ENCODE measurements around the gene IPCEF1. TPM values are rescaled to one million over a fixed set of nuclear protein-coding genes. Genes with fewer than 3 reads are reported as not detected.

Gene IPCEF1
- total and polyA plus RNA-seq, 2 of the 4 experiments (the other 2 are of a cell fraction) = under 0.01 to 0.03 TPM

DNA sequence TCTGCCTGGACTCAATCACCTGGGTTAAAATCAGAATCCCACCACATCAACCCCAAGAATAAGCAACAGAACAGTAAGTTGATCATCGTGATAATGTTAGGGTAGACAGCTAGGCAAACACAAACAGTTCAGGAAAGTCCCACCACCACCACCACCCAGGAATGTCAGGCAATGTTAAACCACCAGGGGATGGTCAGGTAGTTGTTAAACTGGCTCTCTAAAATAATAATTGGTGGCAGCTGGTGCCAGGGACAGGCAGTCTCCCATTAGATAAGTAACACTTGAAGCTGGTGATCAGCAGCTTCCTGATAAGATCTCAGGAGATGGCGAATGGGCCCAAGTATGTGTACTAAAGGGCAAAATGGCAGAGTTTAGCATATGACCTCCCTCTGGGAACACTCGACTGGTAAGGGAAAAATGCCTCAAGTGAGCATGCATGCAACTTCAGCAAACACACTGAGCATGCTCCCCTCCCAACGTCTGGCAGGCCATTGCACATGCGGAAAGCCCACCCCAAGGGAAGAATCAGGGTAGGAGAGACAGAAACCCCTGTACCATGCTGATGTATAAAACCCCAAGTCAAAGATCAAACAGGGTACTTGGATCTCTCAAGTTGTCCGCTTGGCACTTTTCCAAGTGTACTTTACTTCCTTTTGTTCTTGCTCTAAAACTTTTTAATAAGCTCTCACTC is 66.6 kb downstream of the IPCEF1 start (continued):
- TF ChIP-seq NFE2L2 (IDR thresholded peaks at IDR 0.05; ENCODE audit: low read depth, low read length) = no peak

DNA sequence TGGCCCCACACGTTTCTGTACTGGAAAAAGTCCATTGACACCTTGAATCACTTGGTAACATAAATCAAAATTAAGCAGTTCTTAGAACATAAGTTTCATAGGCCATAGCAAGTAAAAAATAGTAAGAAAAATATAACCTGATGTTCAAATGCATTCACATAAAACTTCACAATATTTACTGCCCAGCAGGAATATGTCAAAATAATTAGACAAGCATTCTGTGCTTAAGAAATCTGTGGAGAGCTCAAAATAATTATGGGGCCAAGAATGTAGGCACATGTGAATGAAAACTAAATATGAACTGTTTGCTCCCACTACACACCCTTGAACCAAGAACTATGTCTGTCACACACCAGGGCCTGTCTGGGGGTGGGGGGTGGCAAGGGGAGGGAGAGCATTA is 70.8 kb downstream of the IPCEF1 start:
- BruUV-seq (replicated peaks) = no TSS peak
- ChIA-PET POLR2A (ENCODE audit: unreplicated experiment) (no interaction called here), CTCF (interaction anchor here (1.5 kb wide), 2 partner anchors 8 to 84 kb away, joined by 3 to 5 read pairs; no protein-coding TSS in a partner anchor)
- dilution Hi-C loops (cut with HindIII; ENCODE audit: low sequenced_read_pairs, unreplicated experiment) (no loop called here), in situ Hi-C loops (cut with MboI; ENCODE audit: low sequenced_read_pairs) (no loop called here), intact Hi-C loops (cut with micrococcal nuclease) (no loop called here)
- Histone ChIP-seq H3K4me3 (ENCODE audit: insufficient read depth, low read depth, low read length) (no peak overlapping the region), H3K27ac (ENCODE audit: insufficient read depth, low read length) (no peak overlapping the region), H2AK9ac (replicated peaks; ENCODE audit: low read depth, low read length, poor library complexity) (no peak overlapping the region), H3K18ac (ENCODE audit: low read depth, low read length) (no peak overlapping the region), H3K36me3 (ENCODE audit: control insufficient read depth, insufficient read depth, low read length) (no peaks in the 10 kb centered on the region), H4K20me1 (ENCODE audit: insufficient read depth, low read length) (no peaks in the 10 kb centered on the region), H4K8ac (ENCODE audit: low read depth in 2 of 2, low read length in 2 of 2) (no peak overlapping the region), H2BK15ac (ENCODE audit: low read depth, low read length) (no peak overlapping the region), H3K4ac (ENCODE audit: low read depth, low read length) (no peak overlapping the region), H3K9me1 (ENCODE audit: insufficient read depth, low read length) (peaks cover 5% of the 10 kb centered on the region), H3K27me3 (ENCODE audit: control insufficient read depth, insufficient read depth, low read length) (no peaks in the 10 kb centered on the region), H3K14ac (replicated peaks; ENCODE audit: low read depth, low read length) (no peak overlapping the region), H3K79me1 (ENCODE audit: low read depth in 1 of 2, low read length in 2 of 2) (no peaks in the 10 kb centered on the region), H3K9me3 (ENCODE audit: control insufficient read depth, insufficient read depth, low read length) (0 out of 2 replicates have a peak, but pooled peaks cover 3% of the 10 kb centered on the region), H2BK120ac (ENCODE audit: low read depth, low read length) (no peak overlapping the region), H4K5ac (ENCODE audit: low read depth, low read length) (no peak overlapping the region), H2AK5ac (ENCODE audit: low read depth, low read length) (no peak overlapping the region), H4K91ac (ENCODE audit: insufficient read depth, low read depth, low read length) (no peak overlapping the region), H3K56ac (ENCODE audit: extremely low read depth, insufficient read depth, low read length) (no peak overlapping the region), H3K4me1 (ENCODE audit: control insufficient read depth, insufficient read depth, low read length) (peaks cover 3% of the 10 kb centered on the region; the same call in 1 of the 2 replicates), H2BK5ac (ENCODE audit: low read depth, low read length, poor library complexity, severe bottlenecking) (no peak overlapping the region), H3K23ac (ENCODE audit: low read depth, low read length) (no peak overlapping the region), H3K4me2 (ENCODE audit: low read depth, low read length) (no peak overlapping the region), H2BK20ac (ENCODE audit: low read depth, low read length) (no peak overlapping the region), H2AFZ (replicated peaks; ENCODE audit: low read length, poor library complexity) (no peak overlapping the region), H3K9ac (ENCODE audit: low read depth, low read length) (no peak overlapping the region)
- no peak; the same call in 1 of the 2 replicates for ATAC-seq (ENCODE audit: low read depth)
- DNase-seq = no peak
- WGBS, 2 experiments (ENCODE audit: extremely low coverage in 2 of 2, insufficient read length in 1 of 2) = no CpG with 5 or more reads among the region's 1 CpG
- TF ChIP-seq RFX5 (IDR thresholded peaks at IDR 0.05; ENCODE audit: low read depth, low read length) = no peak
- TF ChIP-seq RAD21 (IDR thresholded peaks at IDR 0.05; ENCODE audit: low read length) = no peak
- TF ChIP-seq FOS (IDR thresholded peaks at IDR 0.05; ENCODE audit: low read depth, low read length) = no peak
- no peak for TF ChIP-seq USF2 (IDR thresholded peaks at IDR 0.05; ENCODE audit: low read depth, low read length)
- no peak for TF ChIP-seq CHD1 (IDR thresholded peaks at IDR 0.05; ENCODE audit: low read depth, low read length)
- TF ChIP-seq SMC3 (IDR thresholded peaks at IDR 0.05; ENCODE audit: low read depth, low read length) = no peak
- TF ChIP-seq MXI1 (IDR thresholded peaks at IDR 0.05; ENCODE audit: borderline replicate concordance, low read depth, low read length) = no peak
- no peak for TF ChIP-seq MAZ (IDR thresholded peaks at IDR 0.05; ENCODE audit: borderline replicate concordance, low read depth, low read length)
- TF ChIP-seq MAFK (IDR thresholded peaks at IDR 0.05; ENCODE audit: low read depth, low read length) = no peak
- no peak for TF ChIP-seq BHLHE40 (IDR thresholded peaks at IDR 0.05; ENCODE audit: low read depth, low read length)
- no peak for TF ChIP-seq POLR2A (IDR thresholded peaks at IDR 0.05; ENCODE audit: low read depth, low read length)
- TF ChIP-seq, protein P1, sequence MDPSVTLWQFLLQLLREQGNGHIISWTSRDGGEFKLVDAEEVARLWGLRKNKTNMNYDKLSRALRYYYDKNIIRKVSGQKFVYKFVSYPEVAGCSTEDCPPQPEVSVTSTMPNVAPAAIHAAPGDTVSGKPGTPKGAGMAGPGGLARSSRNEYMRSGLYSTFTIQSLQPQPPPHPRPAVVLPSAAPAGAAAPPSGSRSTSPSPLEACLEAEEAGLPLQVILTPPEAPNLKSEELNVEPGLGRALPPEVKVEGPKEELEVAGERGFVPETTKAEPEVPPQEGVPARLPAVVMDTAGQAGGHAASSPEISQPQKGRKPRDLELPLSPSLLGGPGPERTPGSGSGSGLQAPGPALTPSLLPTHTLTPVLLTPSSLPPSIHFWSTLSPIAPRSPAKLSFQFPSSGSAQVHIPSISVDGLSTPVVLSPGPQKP (IDR thresholded peaks at IDR 0.05; ENCODE audit: borderline replicate concordance, low read depth, low read length) = no peak
- TF ChIP-seq, protein P2, sequence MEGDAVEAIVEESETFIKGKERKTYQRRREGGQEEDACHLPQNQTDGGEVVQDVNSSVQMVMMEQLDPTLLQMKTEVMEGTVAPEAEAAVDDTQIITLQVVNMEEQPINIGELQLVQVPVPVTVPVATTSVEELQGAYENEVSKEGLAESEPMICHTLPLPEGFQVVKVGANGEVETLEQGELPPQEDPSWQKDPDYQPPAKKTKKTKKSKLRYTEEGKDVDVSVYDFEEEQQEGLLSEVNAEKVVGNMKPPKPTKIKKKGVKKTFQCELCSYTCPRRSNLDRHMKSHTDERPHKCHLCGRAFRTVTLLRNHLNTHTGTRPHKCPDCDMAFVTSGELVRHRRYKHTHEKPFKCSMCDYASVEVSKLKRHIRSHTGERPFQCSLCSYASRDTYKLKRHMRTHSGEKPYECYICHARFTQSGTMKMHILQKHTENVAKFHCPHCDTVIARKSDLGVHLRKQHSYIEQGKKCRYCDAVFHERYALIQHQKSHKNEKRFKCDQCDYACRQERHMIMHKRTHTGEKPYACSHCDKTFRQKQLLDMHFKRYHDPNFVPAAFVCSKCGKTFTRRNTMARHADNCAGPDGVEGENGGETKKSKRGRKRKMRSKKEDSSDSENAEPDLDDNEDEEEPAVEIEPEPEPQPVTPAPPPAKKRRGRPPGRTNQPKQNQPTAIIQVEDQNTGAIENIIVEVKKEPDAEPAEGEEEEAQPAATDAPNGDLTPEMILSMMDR (conservative IDR thresholded peaks at IDR 0.05; ENCODE audit: low read depth, low read length) = no peak
